Bronchial epithelial cell (primary cell): Measurements from ENCODE around the gene SOX5. TPM values are rescaled to one million over a fixed set of nuclear protein-coding genes. Genes with fewer than 3 reads are reported as not detected.

Experiments
- DNase-seq: peaks from one replicate; pipeline ENCODE4 v3.0.0-alpha.2; 2010; ENCODE audit warnings: low read depth
- FAIRE-seq: peaks from 2 replicates; lab custom pipeline; 2011; peaks lifted over from hg19 to GRCh38; lab: Jason Lieb, UNC
- H3K27me3 ChIP-seq: 2 replicates; pipeline ENCODE4 v1.5.1; 2011; ENCODE audit warnings: low read length; ENCODE audit not compliant: control insufficient read depth, insufficient read depth
- H3K36me3 ChIP-seq: 2 replicates; pipeline ENCODE4 v1.5.1; 2011; ENCODE audit warnings: low read length; ENCODE audit not compliant: control insufficient read depth, insufficient read depth
- H3K4me3 ChIP-seq: 2 replicates; pipeline ENCODE4 v1.5.1; 2011; ENCODE audit warnings: mild to moderate bottlenecking, low read depth, low read length, control low read depth
- CTCF ChIP-seq: IDR thresholded peaks from 2 replicates; pipeline ENCODE4 v1.5.1; 2011; ENCODE audit warnings: mild to moderate bottlenecking, moderate library complexity, low read length, control low read depth, inconsistent platforms; ENCODE audit not compliant: insufficient read depth, severe bottlenecking
- total RNA-seq: library from RNA; depleted of rRNA; stranded (reverse); fragments of >200 nt; gene quantifications from 2 replicates; pipeline ENCODE4 v1.2.1, GENCODE V29; 2014

The SOX5 gene
- total RNA-seq, 1 donor from 2014 or later = under 0.01 TPM

DNA sequence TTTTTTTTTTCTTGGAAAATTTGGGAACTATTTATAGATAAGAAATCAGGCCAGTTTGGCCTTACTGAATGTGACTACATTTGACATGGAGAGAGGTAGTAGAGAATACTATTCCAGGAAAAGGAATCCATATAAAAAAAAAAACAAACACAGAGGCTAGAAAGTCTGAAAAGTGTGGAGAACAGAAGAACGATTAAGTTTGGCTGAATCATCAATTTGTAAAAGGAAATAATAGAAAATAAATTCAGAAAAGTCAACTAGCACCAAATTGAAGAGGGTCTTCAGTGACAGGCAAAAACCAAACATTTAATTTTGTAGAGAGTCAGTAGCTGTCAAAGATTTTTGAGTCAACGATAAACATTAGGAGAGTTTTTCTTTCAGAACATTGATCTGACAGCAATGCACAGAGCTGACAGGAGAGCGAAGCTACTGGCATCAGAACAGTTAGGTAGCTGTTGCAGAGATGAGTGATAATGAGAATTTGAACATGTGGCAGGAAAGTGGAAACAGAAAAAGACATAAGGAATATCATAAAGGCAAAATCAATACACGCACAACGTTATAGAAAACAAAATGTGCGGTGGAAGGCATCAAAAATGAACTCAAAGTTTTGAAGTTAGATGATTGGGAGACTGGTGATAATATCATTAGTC lies 241.2 kb downstream of the SOX5 start:
- no peak for TF ChIP-seq CTCF
- Histone ChIP-seq H3K36me3 (no peaks in the 10 kb centered on the region), H3K4me3 (no peak overlapping the region), H3K27me3 (no peaks in the 10 kb centered on the region)
- DNase-seq (no peak), FAIRE-seq (no peak)

- no peak overlapping the region for H3K4me3 ChIP-seq
- FAIRE-seq (no peak), DNase-seq (no peak)
- no peak for TF ChIP-seq CTCF
- no peaks in the 10 kb centered on the region for H3K36me3 ChIP-seq
- no peaks in the 10 kb centered on the region for H3K27me3 ChIP-seq
These were observed 242.2 kb downstream of the SOX5 start for GRCh38 chr12:23707270-23707669.

DNA sequence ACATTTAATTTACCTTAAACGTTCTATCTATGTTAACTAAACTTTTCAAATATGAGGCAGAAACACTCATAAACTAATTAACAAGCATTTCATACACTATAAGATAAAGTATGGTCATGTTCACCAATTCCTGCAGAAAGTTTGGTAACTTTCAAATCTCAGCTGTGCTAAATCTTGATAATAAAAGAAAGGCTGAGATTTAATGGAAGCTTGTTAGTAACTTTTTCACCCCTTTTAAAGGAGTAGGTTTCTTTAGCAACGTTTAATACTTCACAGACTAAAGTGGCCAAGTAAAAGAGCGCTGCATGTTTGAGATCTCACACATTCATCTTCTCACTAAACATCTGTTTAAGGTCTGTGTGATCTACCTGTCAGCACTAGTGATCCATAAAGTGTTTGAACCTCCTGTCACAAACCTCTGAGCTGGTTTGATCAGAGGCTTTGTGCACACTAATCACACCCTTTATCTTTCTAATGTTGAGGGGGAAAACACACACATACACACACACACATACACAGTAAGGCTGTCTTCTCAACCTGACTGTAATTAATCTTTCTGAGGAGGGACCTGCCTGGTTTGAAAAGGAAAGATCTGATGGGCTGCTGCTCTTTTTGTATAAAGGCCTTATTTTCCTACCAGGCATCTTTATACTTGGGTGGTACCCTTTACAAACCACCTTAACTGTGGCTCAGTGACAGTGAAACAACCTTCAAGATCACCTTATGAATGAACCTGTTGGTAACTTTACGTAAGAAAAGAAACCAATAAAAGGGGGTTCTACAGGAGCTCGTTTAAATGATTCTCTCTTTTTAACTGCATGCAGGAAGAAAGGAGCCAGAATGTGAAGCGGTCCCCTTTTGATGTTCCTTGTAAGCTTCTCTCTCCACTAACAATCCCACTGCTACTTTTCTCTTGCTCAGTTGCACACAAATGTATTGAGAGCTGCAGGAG lies 244.2 kb downstream of the SOX5 start:
- Histone ChIP-seq H3K4me3 (no peak overlapping the region), H3K36me3 (no peaks in the 10 kb centered on the region), H3K27me3 (no peaks in the 10 kb centered on the region)
- no peak for TF ChIP-seq CTCF
- FAIRE-seq = no peak
- no peak for DNase-seq

GRCh38 chr12:23703051-23703450 lies 246.4 kb downstream of the SOX5 start:
- no peaks in the 10 kb centered on the region for H3K27me3 ChIP-seq
- no peak for FAIRE-seq
- H3K36me3 ChIP-seq = no peaks in the 10 kb centered on the region
- no peak for DNase-seq
- TF ChIP-seq CTCF = no peak
- H3K4me3 ChIP-seq = no peak overlapping the region

GRCh38 chr12:23699031-23699430 lies 250.4 kb downstream of the SOX5 start:
- FAIRE-seq (no peak), DNase-seq (no peak)
- Histone ChIP-seq H3K36me3 (no peaks in the 10 kb centered on the region), H3K4me3 (no peak overlapping the region), H3K27me3 (no peaks in the 10 kb centered on the region)
- TF ChIP-seq CTCF = no peak
